ENCODE results near the gene SLC35G3. TPM values are rescaled to one million over a fixed set of nuclear protein-coding genes. Genes with fewer than 3 reads are reported as not detected.

The SLC35G3 gene
- total and polyA plus RNA-seq, 2 of the 8 experiments (the other 6 are each of a cell fraction or from before 2014, with no cell fraction given): not detected

DNA sequence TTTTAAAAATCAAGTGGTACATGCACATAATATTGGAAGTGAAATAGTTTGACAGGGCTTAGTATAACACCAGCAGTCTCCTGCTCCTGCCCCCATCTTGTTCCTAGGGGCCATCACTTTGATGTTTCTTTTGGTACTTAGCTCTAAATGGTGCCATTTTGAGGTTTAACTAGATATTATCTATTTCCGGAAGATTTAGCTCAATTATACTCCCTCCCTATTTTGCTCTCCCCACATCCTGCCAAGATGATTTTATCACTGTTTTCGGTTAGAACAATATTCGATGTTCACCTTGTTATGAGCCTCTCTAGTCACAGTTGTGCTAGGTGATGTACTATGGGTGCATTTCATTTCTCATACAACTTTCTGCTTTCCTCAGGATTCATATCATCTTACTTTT, 20.0 kb upstream of the SLC35G3 start (continued):
- TF ChIP-seq HDAC6 (IDR thresholded peaks at IDR 0.05; ENCODE audit: low read depth, low read length): no peak
- no peak for TF ChIP-seq ZNF274 (IDR thresholded peaks at IDR 0.05; ENCODE audit: borderline replicate concordance, extremely low read depth, low read length)
- no peak for TF ChIP-seq TAF1 (IDR thresholded peaks at IDR 0.05; ENCODE audit: low read depth, low read length)
- no peak for TF ChIP-seq RFX5 (IDR thresholded peaks at IDR 0.05; ENCODE audit: borderline replicate concordance, low read depth, low read length)
- TF ChIP-seq RXRA (IDR thresholded peaks at IDR 0.05; ENCODE audit: insufficient read depth, low read depth, low read length): no peak
- TF ChIP-seq SP2 (IDR thresholded peaks at IDR 0.05; ENCODE audit: low read length): no peak
- TF ChIP-seq POLR2A (IDR thresholded peaks at IDR 0.05; ENCODE audit: control extremely low read depth in 1 of 2, low read depth in 2 of 2, low read length in 2 of 2): no peak
- TF ChIP-seq CTBP2 (IDR thresholded peaks at IDR 0.05; ENCODE audit: borderline replicate concordance, insufficient read depth, insufficient read length, low read length): no peak
